Limb (tissue), 2 donors: Measurements from ENCODE around the gene CDH16.
"Not testable (repeated sequence)": the region's sequence is repeated elsewhere in the genome, so short reads cannot be mapped to it uniquely, and the experiment has no call there.

Experiments used
- DNase-seq, 2 donors: peaks; one replicate each; pipeline ENCODE4 v3.0.0-alpha.2; 2016; ENCODE audit errors: extremely low spot score in 2 of 2

The CDH16 gene

DNA sequence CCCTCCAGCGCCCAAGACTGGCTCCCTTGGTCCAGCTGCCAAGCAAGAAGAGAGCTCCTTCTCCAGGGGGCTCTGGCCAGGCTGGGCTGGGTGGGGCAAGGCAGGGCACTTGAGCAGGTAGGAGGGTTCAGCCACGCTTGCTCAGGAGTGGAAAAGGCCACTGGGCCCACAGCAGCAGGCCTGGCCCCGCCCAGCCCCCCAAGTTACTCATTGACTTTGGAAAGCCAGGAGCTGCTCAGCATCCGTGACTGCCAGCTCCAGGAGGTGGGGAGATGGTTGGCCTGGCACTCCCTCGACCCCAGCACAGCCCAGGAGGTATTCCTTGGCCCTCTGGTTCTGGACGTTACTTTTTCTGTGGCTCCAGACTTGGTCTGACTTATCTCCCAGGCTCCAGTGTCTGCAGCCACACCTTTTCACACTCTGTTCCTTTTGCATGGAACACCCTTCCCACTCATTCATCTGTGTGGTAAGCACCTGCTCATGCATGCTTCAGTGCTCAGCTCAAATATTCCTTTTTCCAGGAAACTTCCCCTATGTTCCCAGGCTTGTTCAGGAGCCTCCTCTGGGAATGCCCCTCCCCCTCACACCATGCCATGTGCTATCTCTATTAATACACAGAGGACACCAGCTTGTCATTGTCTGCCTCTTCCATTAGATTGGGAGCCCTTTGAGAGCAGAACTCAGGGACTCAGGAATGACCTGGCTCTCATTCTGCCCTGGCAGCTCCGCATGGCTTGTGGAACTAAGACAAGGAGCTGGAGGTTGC lies at the start of gene CDH16:
Gene CDH16 (minus strand): TSS at position 83 of the 766 bp plus-strand sequence. CDS start 820 bp downstream, outside the sequence.
- no peak for DNase-seq

- no peak for DNase-seq
These were observed 45.4 kb upstream of the CDH16 start for GRCh38 chr16:66964049-66964448.

DNA sequence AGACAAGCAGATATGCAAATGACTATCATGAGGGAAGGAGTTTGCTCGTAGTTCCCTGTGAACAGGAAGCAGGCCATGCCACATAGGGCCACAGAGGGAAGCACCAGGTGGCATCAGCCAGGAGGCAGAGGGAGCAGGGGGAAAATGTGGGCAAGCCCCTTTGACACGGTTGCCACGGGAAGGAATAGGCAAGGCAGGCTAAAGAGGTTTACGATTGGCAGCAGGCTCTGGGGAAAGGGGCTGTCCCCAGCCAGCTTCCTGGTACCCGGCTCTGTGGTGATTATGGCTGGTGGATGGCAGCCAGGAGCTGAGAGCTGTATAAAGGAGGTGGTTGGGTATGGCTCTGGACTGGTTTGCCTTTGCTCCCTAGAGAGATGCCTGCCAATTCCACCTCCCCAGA lies 43.2 kb upstream of the CDH16 start:
- DNase-seq = no peak

- peak; percentile 37 to 58 for DNase-seq
These were observed 42.5 kb upstream of the CDH16 start, which contains the start of gene CES3 for GRCh38 chr16:66961065-66961744. CES3 (plus strand) TSS chr16:66961266; CDS start chr16:66961308, 42 bp downstream.

- no peak for DNase-seq
These were observed 41.6 kb upstream of the CDH16 start for GRCh38 chr16:66960270-66960669.

GRCh38 chr16:66959704-66960161 lies 41.0 kb upstream of the CDH16 start:
- no peak for DNase-seq

- DNase-seq = no peak
These were observed 40.4 kb upstream of the CDH16 start for GRCh38 chr16:66958857-66959703.

DNA sequence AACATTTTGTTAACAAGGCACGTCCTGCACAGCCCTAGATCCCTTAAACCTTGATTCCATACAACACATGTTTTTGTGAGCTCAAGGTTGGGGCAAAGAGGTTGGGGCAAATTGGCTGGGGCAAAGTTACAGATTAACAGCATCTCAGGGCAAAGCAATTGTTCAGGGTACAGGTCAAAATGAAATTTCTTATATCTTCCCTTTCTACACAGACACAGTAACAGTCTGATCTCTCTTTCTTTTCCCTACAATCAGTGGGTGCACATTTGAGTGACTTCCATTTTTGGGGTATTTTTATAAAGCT lies 37.4 kb upstream of the CDH16 start:
- DNase-seq = not testable (repeated sequence)

DNA sequence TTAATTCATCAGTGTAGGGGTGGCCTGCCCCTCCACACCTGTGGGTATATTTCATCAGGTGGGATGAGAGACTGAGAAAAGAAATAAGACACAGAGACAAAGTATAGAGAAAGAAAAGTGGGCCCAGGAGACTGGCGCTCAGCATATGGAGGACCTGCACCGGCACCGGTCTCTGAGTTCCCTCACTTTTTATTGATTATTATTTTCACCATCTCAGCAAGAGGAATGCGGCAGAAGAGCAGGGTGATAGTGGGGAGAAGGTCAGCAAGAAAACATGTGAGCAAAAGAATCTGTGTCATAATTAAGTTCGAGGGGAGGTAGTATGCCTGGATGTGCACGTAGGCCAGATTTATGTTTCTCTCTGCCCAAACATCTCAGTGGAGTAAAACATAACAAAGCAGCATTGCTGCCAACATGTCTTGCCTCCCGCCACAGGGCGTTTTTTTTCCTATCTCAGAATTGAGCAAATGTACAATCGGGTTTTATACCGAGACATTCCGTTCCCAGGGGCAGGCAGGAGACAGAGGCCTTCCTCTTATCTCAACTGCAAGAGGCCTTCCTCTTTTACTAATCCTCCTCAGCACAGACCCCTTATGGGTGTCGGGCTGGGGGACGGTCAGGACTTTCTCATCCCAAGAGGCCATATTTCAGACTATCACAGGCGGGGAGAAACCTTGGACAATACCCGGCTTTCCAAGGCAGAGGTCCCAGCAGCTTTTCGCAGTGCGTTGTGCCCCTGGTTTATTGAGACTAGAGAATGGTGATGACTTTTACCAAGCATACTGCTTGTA lies 36.9 kb upstream of the CDH16 start:
- not testable (repeated sequence) for DNase-seq

DNA sequence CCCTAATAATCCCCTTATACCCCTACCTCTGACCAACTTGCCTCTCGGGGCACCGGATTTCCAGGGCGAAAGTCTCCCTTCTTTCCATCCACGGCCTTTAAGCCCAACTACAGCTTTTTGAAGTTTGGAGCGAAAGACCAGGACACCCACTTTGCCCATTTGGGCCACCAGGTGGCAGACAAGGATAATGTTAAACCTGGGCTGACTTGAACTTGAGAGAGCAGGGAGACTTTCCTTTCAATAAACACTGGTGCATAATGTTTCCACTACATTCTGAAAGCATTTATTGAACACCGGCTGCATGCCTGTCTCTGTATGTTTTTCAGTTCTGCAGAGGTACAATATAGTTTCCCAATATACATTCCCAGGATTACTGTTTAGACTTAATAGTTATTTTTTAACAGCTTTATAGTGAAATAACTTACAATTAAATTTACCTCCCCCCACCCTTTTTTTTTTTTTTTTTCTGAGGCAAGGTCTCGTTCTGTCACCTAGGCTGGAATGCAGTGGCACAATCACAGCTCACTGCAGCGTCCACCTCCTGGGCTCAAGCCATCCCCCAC lies 35.5 kb upstream of the CDH16 start:
- DNase-seq = peak; percentile 59 to 86

DNA sequence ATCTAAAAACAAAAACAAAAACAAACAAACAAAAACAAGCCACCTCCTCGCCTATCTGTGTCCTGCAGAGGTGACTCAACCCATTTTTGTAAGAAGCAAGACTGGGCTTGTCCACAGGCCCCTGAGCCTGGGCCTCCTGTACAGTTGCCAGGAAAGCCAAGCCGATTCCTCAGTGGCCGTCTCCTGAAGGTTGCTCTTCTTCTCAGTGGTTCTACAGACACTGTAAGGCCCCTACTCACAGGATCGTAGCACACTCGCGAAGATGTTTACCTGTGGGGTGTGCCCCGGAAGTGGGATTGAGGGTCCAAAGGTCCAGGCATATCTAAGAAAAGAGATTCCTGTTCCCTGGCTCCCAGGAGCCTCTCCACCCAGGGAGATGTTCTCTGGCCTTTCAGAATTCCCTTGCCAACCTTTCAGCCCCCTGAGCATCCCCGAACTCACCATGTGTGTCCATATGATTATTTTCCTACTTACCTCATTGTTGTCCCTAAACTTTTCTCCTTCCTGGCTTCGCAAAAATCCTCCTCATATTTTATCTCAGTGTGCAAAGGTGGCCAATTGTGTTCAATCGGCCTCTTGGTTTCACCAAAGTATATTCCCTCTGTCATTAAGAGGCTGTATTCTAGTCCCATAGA lies 34.9 kb upstream of the CDH16 start:
- DNase-seq = no peak

DNA sequence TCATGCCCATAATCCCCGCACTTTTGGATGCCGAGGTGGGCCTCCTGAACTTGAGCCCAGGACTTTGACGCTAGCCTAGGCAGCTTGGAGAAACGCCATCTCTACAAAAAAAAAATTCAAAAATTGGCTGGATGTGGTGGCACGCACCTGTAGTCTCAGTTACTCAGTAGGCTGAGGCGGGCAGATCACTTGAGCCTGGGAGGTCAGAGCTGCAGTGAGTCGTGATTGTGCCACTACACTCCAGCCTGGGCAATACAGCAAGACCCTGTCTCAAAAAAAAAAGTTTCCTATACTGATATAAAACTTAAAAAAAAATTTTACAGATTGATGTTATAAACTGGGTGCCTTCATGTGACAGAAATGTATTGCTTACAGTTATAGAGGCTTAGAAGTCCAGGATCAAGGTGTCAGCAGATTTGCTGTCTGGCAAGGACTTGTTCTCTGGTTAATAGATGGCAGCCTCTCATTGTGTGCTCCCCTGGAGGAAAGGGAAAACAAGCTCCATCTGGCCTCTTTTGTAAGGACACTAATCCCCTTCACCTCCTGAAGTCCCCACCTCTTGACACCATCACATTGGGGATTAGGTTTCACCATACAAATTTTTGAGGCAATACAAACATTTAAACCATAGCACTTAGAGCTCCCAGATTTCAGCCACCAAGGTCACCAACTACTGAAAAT lies 33.9 kb upstream of the CDH16 start:
- DNase-seq = no peak

DNA sequence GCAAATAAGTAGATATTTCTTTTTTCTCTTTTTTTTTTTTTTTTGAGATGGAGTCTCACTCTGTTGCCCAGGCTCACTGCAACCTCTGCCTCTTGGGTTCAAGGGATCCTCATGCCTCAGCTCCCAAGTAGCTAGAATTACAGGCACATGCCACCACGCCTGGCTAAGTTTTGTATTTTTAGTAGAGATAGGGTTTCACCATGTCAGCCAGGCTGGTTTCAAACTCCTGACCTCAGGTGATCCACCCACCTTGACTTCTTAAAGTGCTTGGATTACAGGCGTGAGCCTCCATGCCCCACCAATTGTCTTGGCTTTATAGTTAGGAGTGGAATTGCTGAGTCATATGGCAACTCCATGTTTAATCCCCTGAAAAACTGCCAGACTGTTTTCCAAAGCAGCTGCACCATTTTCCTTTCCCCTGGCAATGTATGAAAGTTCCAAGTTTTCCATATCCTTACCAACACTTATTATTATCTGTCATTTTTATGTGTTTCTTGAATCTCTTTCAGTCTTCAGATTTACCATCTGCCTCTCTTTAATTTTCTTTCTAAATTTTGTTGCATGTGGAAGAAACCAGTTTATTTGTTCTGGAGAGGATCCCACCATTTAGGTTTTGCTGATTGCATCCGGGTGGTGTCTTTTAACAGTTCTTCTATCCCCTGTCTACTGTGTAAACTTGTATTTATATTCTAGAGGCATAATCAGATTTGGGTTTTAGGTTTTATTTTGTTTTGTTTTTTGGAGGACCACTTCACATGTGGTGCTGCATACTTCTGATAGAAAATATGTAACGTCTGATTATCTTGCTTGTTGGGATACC lies 32.5 kb upstream of the CDH16 start:
- no peak for DNase-seq

- DNase-seq = no peak
These were observed 31.8 kb upstream of the CDH16 start for GRCh38 chr16:66950437-66950836.

- no peak for DNase-seq
These were observed 30.8 kb upstream of the CDH16 start for GRCh38 chr16:66949472-66949871.

GRCh38 chr16:66948837-66949225 lies 30.1 kb upstream of the CDH16 start:
- no peak for DNase-seq

DNA sequence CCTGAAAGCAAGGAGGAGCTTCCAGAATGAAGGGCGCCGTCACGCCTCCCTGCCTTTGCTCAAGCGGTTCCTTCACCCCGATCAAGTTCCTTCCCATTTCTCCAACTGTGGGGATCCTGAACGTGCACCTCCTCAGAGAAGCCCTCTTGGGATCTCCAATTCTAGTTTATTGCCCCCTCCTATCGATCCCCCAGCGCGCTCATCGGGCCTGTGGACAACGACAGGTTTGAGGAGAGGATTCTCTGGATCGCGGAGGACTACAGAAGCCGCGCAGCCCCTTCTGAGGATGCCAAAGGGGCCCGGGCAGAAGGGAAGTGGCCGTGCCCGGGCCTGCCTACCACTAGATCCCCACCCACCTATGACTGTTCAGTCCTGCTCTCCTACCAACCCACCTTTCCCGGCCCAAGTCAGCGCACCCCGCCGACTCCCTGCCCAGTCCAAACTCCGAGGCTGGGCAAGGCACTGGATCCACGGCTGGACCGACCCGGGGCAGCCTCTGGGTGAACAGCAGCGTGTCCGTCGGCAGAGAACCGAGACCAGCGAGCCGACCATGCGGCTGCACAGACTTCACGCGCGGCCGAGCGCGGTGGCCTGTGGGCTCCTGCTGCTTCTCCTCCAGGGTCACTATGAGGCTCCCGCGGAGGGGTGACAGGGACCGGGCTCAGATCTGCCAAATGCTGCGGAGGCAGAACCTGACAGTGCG lies 29.6 kb upstream of the CDH16 start:
- no peak for DNase-seq

DNA sequence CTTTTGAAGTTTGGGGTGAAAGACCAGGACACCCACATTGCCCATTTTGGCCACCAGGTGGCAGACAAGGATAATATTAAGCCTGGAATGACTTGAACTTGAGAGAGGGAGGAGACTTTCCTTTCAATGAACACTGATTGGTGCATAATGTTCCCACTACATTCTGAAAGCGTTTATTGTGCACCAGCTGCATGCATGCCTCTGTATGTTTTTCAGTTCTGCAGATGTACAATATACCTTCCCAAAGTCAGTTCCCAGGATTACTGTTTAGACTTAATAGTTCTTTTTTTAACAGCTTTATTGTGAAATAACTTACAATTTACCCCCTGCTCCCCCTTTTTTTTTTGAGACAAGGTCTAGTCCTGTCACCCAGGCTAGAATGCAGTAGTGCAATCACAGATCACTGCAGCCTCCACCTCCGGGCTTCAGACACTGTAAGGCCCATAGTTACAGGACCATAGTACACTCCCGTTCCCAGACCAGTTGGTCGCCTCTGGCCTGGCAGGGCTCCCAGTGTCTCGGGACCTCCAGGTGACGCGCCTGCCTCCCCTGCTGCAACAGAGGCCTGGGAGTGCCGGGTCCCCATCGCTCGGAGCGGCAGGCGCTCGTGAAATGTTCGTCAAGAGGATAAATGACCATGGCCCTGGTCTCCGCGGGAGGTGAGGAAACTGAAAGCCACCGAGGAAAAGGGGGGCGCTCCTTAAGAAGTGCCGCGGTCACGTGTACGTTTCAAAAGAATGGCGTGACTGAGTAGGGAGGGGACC lies 28.8 kb upstream of the CDH16 start:
- DNase-seq = peak; percentile 79 to 84
